GM12878 (cell line): ENCODE results near the gene CTBS. TPM values are rescaled to one million over a fixed set of nuclear protein-coding genes. Genes with fewer than 3 reads are reported as not detected.
A peak's percentile ranks its signal among the peaks of the same experiment; 100 is the strongest.

Source experiments
- ATAC-seq: fragments of 200-7000 bp; cut with Tn5 transposase; 3 replicates; pipeline ENCODE4 v1.9.1; 2020; ENCODE audit warnings: mild to moderate bottlenecking, moderate library complexity
- Bru-seq: library from RNA; stranded (reverse); fragments of 400-500 nt; gene quantifications from one replicate; lab custom pipeline; 2021; lab: Mats Ljungman, UMichigan
- BruChase-seq, 2 experiments: library from RNA; stranded (reverse); fragments of 400-500 nt; gene quantifications; one replicate each; lab custom pipeline; 2021; lab: Mats Ljungman, UMichigan
- BruUV-seq: library from RNA; stranded (reverse); fragments of 400-500 nt; replicated peaks from 2 replicates; lab custom pipeline; 2021; lab: Mats Ljungman, UMichigan
- CTCF ChIA-PET: fragments of 300-600 bp; sonication (Branson Sonifier 250); formaldehyde crosslinking; extraction: SDS; loops from one replicate; lab custom pipeline; 2021; ENCODE audit warnings: inconsistent platforms; lab: Yijun Ruan, JAX
- POLR2A ChIA-PET: fragments of 350-600 bp; formaldehyde crosslinking; extraction: SDS; loops from one replicate; lab custom pipeline; 2021; ENCODE audit warnings: inconsistent platforms; lab: Charles Lee
- RAD21 ChIA-PET: fragments of 300-600 bp; sonication (Branson Sonifier 250); formaldehyde crosslinking; loops from one replicate; lab custom pipeline; 2023; ENCODE audit warnings: antibody characterized with exemption; ENCODE audit not compliant: unreplicated experiment; lab: Charles Lee
- SMC1A ChIA-PET: fragments of 300-600 bp; sonication (Branson Sonifier 250); formaldehyde crosslinking; loops from one replicate; lab custom pipeline; 2023; ENCODE audit not compliant: unreplicated experiment, uncharacterized antibody; lab: Charles Lee
- DNase-seq: peaks from one replicate; pipeline ENCODE4 v3.0.0-alpha.2; 2011; ENCODE audit warnings: low read depth, low spot score
- FAIRE-seq: peaks from 3 replicates; lab custom pipeline; 2011; peaks lifted over from hg19 to GRCh38; lab: Jason Lieb, UNC
- H2AFZ ChIP-seq: 2 replicates; pipeline ENCODE4 v1.6.0; 2011; ENCODE audit warnings: low read depth, low read length, control low read depth; ENCODE audit not compliant: control insufficient read depth
- H3K27ac ChIP-seq: 2 replicates; pipeline ENCODE4 v1.5.1; 2011; ENCODE audit warnings: control low read depth; ENCODE audit not compliant: control insufficient read depth, insufficient read depth
- H3K27me3 ChIP-seq, 2 experiments: replicated peaks in 1 of 2; 2 replicates each; pipeline versions ENCODE4 v1.6.0 to v1.6.1; 2011; ENCODE audit warnings: low read length in 1 of 2; ENCODE audit not compliant: control insufficient read depth in 2 of 2, insufficient read depth in 2 of 2
- H3K36me3 ChIP-seq, 2 experiments: 2 replicates each; pipeline ENCODE4 v1.5.1; 2011; ENCODE audit warnings: low read length in 1 of 2; ENCODE audit not compliant: control insufficient read depth in 2 of 2, insufficient read depth in 2 of 2
- H3K4me1 ChIP-seq: 2 replicates; pipeline ENCODE4 v1.6.1; 2011; ENCODE audit warnings: mild to moderate bottlenecking, low read length, moderate library complexity, mixed read lengths; ENCODE audit not compliant: control insufficient read depth, insufficient read depth
- H3K4me2 ChIP-seq: 2 replicates; pipeline ENCODE4 v1.6.0; 2011; ENCODE audit warnings: control low read depth; ENCODE audit not compliant: control insufficient read depth, insufficient read depth
- H3K4me3 ChIP-seq: fragments of 200-600 bp; sonication (generic); 2 replicates; pipeline ENCODE4 v1.5.1; 2016
- H3K79me2 ChIP-seq: 2 replicates; pipeline ENCODE4 v1.6.0; 2011; ENCODE audit warnings: low read length; ENCODE audit not compliant: control insufficient read depth, insufficient read depth
- H3K9ac ChIP-seq: 2 replicates; pipeline ENCODE4 v1.8.0; 2011; ENCODE audit warnings: low read length, control low read depth, mixed read lengths; ENCODE audit not compliant: control insufficient read depth, insufficient read depth
- H3K9me3 ChIP-seq: replicated peaks from 3 replicates; pipeline ENCODE4 v1.5.1; 2011; ENCODE audit warnings: mild to moderate bottlenecking, low read length; ENCODE audit not compliant: control insufficient read depth, insufficient read depth
- H4K20me1 ChIP-seq: 2 replicates; pipeline ENCODE4 v1.6.0; 2011; ENCODE audit not compliant: control insufficient read depth, insufficient read depth
- CBX5 ChIP-seq: sonication (generic); IDR thresholded peaks from 2 replicates; pipeline ENCODE4 v1.6.1; 2016; ENCODE audit warnings: low read depth, moderate library complexity, mild to moderate bottlenecking, inconsistent platforms
- CHD1 ChIP-seq: IDR thresholded peaks from 2 replicates; pipeline ENCODE4 v1.6.1; 2012; ENCODE audit warnings: low read depth, low read length, improper control_type of control experiment
- CREM ChIP-seq: IDR thresholded peaks from 2 replicates; pipeline ENCODE4 v1.6.1; 2014; ENCODE audit warnings: antibody characterized with exemption, low read depth
- FOXM1 ChIP-seq: IDR thresholded peaks from 2 replicates; pipeline ENCODE4 v1.6.1; 2012; ENCODE audit warnings: low read depth, mild to moderate bottlenecking, inconsistent platforms, low read length, moderate library complexity
- IRF3 ChIP-seq: fragments of 450-650 bp; IDR thresholded peaks from 2 replicates; pipeline ENCODE4 v1.6.1; 2014; ENCODE audit warnings: mild to moderate bottlenecking
- JUNB ChIP-seq: IDR thresholded peaks from 2 replicates; pipeline ENCODE4 v1.6.1; 2016; ENCODE audit warnings: antibody characterized with exemption, mild to moderate bottlenecking
- JUND ChIP-seq: IDR thresholded peaks from 2 replicates; pipeline ENCODE4 v1.6.1; 2012; ENCODE audit warnings: low read depth, mild to moderate bottlenecking, low read length, improper control_type of control experiment, moderate library complexity
- MAX ChIP-seq: IDR thresholded peaks from 2 replicates; pipeline ENCODE4 v1.6.1; 2012; ENCODE audit warnings: low read depth, low read length, improper control_type of control experiment
- MXI1 ChIP-seq: fragments of 150-350 bp; IDR thresholded peaks from 2 replicates; pipeline ENCODE4 v1.6.1; 2011; ENCODE audit warnings: low read depth, mild to moderate bottlenecking, inconsistent platforms, low read length, improper control_type of control experiment
- POLR2AphosphoS5 ChIP-seq: IDR thresholded peaks from 2 replicates; pipeline ENCODE4 v1.6.1; 2011; ENCODE audit warnings: mild to moderate bottlenecking, low read length, inconsistent platforms
- RBBP5 ChIP-seq: fragments of 200-600 bp; sonication (generic); conservative IDR thresholded peaks from 2 replicates; pipeline ENCODE4 v1.6.1; 2016
- TARDBP ChIP-seq: IDR thresholded peaks from 2 replicates; pipeline ENCODE4 v1.6.1; 2016; ENCODE audit warnings: borderline replicate concordance
- ZNF217 ChIP-seq: fragments of 450-650 bp; IDR thresholded peaks from 2 replicates; pipeline ENCODE4 v1.6.1; 2017; ENCODE audit warnings: antibody characterized with exemption, mild to moderate bottlenecking
- WGBS: methylation state at CpG from one replicate; pipeline ENCODE4 v1.1.6; 2016; ENCODE audit warnings: low lambda C conversion rate; ENCODE audit not compliant: insufficient replicate concordance, insufficient coverage; ENCODE audit errors: missing lambda C conversion rate; 5-methylcytosine and 5-hydroxymethylcytosine counted together
- in situ Hi-C: fragments of 300-500 bp; cut with MboI; formaldehyde crosslinking; loops from 9 replicates; pipeline ENCODE4 v1.14.3; 2018; ENCODE audit warnings: mixed read lengths
- intact Hi-C: fragments of 100-400 bp; cut with micrococcal nuclease; formaldehyde crosslinking; loops from one replicate; pipeline ENCODE4 v1.14.2; 2022; ENCODE audit not compliant: unreplicated experiment
- long read RNA-seq, 2 experiments: library from polyadenylated mRNA; unstranded; transcript quantifications; one replicate each; pipeline ENCODE4 v2.0.0, GENCODE V29; 2019 to 2020
- polyA minus RNA-seq, 3 experiments: library from RNA; depleted of rRNA, polyadenylated mRNA; stranded (reverse); fragments of >200 nt; gene quantifications; 2 replicates each; pipeline ENCODE4 v1.2.3, GENCODE V29; 2011
- polyA plus RNA-seq, 11 experiments: library from polyadenylated mRNA; depleted of rRNA in 4 of 11; unstranded in 6 of 11; stranded (reverse) in 5 of 11; fragments of >200 nt; fragmentation: Nextera tagmentation in 4 of 11; fragmentation: Illumina TruSeq in 1 of 11; extraction: Ambion mirVana in 4 of 11; extraction: Trizol in 1 of 11; gene quantifications; 1 replicate in 1 of 11; 2 replicates in 10 of 11; pipeline versions ENCODE4 v1.2.1 to v1.2.3, GENCODE V29; 2011 to 2016; ENCODE audit warnings: inconsistent platforms in 2 of 11, missing spikeins in 2 of 11, low read depth in 1 of 11
- total RNA-seq, 4 experiments: library from RNA; depleted of rRNA in 3 of 4; stranded (reverse); fragments of >200 nt in 3 of 4; fragmentation: Illumina TruSeq in 1 of 4; extraction: Trizol in 1 of 4; gene quantifications; 2 replicates each; pipeline versions ENCODE4 v1.2.1 to v1.2.3, GENCODE V29; 2013 to 2021
- TF ChIP-seq, protein P1 (sequence below): fragments of 450-650 bp; IDR thresholded peaks from 2 replicates; pipeline ENCODE4 v1.6.1; 2018; ENCODE audit warnings: mild to moderate bottlenecking, low read depth, moderate library complexity; ENCODE audit not compliant: partially characterized antibody

CTBS gene
- total RNA-seq (2013; cell fraction: nucleolus; rRNA removed): 20.1 and 22.5 TPM in 2 replicates
- total RNA-seq (2014; rRNA removed) (9.0 and 10.7 TPM in 2 replicates), total RNA-seq (2014; rRNA removed; fragmentation: Illumina TruSeq; extraction: Trizol) (8.5 and 9.7 TPM in 2 replicates), total RNA-seq (2021) (12.9 and 14.7 TPM in 2 replicates), polyA plus RNA-seq (2011; rRNA removed) (17.6 and 23.7 TPM in 2 replicates), polyA plus RNA-seq (2014; fragmentation: Illumina TruSeq; extraction: Trizol) (13.1 and 20.4 TPM in 2 replicates), polyA plus RNA-seq (2014; fragmentation: Nextera tagmentation; extraction: Ambion mirVana) (1 to 10 TPM; 4.3 to 9.7 TPM), polyA plus RNA-seq (2014; rRNA removed) (8.5 and 11.7 TPM in 2 replicates), polyA plus RNA-seq (2016; fragmentation: Nextera tagmentation; extraction: Ambion mirVana) (10 to 100 TPM; 20.2 to 21.2 TPM), polyA minus RNA-seq (2011; rRNA and poly(A)+ RNA removed) (10.6 and 11.6 TPM in 2 replicates), Bru-seq, nascent RNA (percentile 86 among the genes with signal in this experiment), BruChase-seq, experiment 1, labeled RNA remaining after a 6-hour chase (percentile 65 among the genes with signal in this experiment), BruChase-seq, experiment 2, labeled RNA remaining after a 2-hour chase (percentile 64 among the genes with signal in this experiment)
- polyA plus RNA-seq (2011; ENCODE audit: low read depth): 5.1 TPM
- polyA plus RNA-seq (2011; cell fraction: cytosol; rRNA removed): 6.2 and 7.5 TPM in 2 replicates
- 5.8 and 5.9 TPM in 2 replicates for polyA plus RNA-seq (2011; cell fraction: nucleus; rRNA removed)
- 9.2 and 13.6 TPM in 2 replicates for polyA plus RNA-seq (2012)
- polyA minus RNA-seq (2011; cell fraction: cytosol; rRNA and poly(A)+ RNA removed): 2.7 and 4.9 TPM in 2 replicates
- polyA minus RNA-seq (2011; cell fraction: nucleus; rRNA and poly(A)+ RNA removed): 10.6 and 18.2 TPM in 2 replicates
- long read RNA-seq, experiment 1, full-length matches to known transcripts: 8 of 8 reads
- long read RNA-seq, experiment 1, partial matches to known transcripts: 0 of 8 reads
- long read RNA-seq, experiment 1, other reads (novel, unspliced or antisense): 0 of 8 reads
- long read RNA-seq, experiment 2, full-length matches to known transcripts: 46 of 68 reads
- long read RNA-seq, experiment 2, partial matches to known transcripts: 3 of 68 reads
- long read RNA-seq, experiment 2, other reads (novel, unspliced or antisense): 19 of 68 reads

GRCh38 chr1:84573967-84574842, at the start of gene CTBS:
Gene CTBS (minus strand): TSS chr1:84574440. CDS start chr1:84574415, 25 bp downstream.
- TSS peak; percentile 76 for BruUV-seq
- in situ Hi-C loops: loop anchor here (10.0 kb wide), 1 partner anchor 701 kb away; the partner anchor contains the start of gene BCL10
- TF ChIP-seq ZNF217 (no peak), JUND (no peak), JUNB (no peak), CBX5 (peak; percentile 71; the same call in 1 of the 2 replicates), RBBP5 (no peak), MXI1 (peak; percentile 27; the same call in 1 of the 2 replicates), CREM (peak; percentile 31; the same call in 1 of the 2 replicates), MAX (no peak), POLR2AphosphoS5 (peak; percentile 93), FOXM1 (no peak), IRF3 (no peak), CHD1 (no peak), TARDBP (0 out of 2 replicates have a peak, but pooled peaks have one; percentile 30)
- TF ChIP-seq, protein P1, sequence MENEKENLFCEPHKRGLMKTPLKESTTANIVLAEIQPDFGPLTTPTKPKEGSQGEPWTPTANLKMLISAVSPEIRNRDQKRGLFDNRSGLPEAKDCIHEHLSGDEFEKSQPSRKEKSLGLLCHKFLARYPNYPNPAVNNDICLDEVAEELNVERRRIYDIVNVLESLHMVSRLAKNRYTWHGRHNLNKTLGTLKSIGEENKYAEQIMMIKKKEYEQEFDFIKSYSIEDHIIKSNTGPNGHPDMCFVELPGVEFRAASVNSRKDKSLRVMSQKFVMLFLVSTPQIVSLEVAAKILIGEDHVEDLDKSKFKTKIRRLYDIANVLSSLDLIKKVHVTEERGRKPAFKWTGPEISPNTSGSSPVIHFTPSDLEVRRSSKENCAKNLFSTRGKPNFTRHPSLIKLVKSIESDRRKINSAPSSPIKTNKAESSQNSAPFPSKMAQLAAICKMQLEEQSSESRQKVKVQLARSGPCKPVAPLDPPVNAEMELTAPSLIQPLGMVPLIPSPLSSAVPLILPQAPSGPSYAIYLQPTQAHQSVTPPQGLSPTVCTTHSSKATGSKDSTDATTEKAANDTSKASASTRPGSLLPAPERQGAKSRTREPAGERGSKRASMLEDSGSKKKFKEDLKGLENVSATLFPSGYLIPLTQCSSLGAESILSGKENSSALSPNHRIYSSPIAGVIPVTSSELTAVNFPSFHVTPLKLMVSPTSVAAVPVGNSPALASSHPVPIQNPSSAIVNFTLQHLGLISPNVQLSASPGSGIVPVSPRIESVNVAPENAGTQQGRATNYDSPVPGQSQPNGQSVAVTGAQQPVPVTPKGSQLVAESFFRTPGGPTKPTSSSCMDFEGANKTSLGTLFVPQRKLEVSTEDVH: no peak

More at GRCh38 chr1:84573967-84574842, at the start of gene CTBS:
- peaks cover 25% of the 10 kb centered on the region for H3K79me2 ChIP-seq
- H3K4me1 ChIP-seq: no peaks in the 10 kb centered on the region
- ChIA-PET CTCF (interaction anchor here (0.8 to 2.6 kb wide), 10 partner anchors 12 to 723 kb away, joined by 3 to 14 read pairs (median 4); partner anchors contain the start of genes GNG5 and SPATA1), POLR2A (interaction anchor here (0.6 to 3.9 kb wide), 17 partner anchors 8 to 702 kb away, joined by 3 to 60 read pairs (median 4); partner anchors contain the start of genes BCL10, GNG5 and SPATA1), SMC1A (interaction anchor here (0.5 to 2.8 kb wide), 20 partner anchors 9 to 575 kb away, joined by 3 to 16 read pairs (median 3); partner anchors contain the start of genes GNG5 and SPATA1), RAD21 (interaction anchor here (1.1 to 3.1 kb wide), 7 partner anchors 11 to 132 kb away, joined by 3 to 26 read pairs (median 4); partner anchors contain the start of genes GNG5 and SPATA1)
- H2AFZ ChIP-seq: peak within 1 kb of the TSS; percentile 91
- DNase-seq (peak; percentile 45), FAIRE-seq (peak; percentile 76), ATAC-seq (peak; percentile 94)
- H3K9ac ChIP-seq: peak within 1 kb of the TSS; percentile 99
- under 1% methylated on average over 64 of the region's 67 CpGs for WGBS
- no peaks in the 10 kb centered on the region for H3K9me3 ChIP-seq
- no peaks in the 10 kb centered on the region for H3K27me3 ChIP-seq
- H3K36me3 ChIP-seq: peaks cover 0 to 8% of the 10 kb centered on the region in 2 experiments; a peak in 1 of 4 replicates
- peak within 1 kb of the TSS; percentile 83 for H3K4me3 ChIP-seq
- H3K27ac ChIP-seq: peak within 1 kb of the TSS; percentile 99
- intact Hi-C loops: loop anchor here (1.0 to 10.0 kb wide), 4 partner anchors 47 to 421 kb away; partner anchors contain the start of genes GNG5, MCOLN2, RPF1 and SPATA1
- no peaks in the 10 kb centered on the region for H4K20me1 ChIP-seq
- peak within 1 kb of the TSS; percentile 78 for H3K4me2 ChIP-seq
